SU-DHL-6 (cell line): ENCODE data around the gene ENO2.
A peak's percentile ranks its signal among the peaks of the same experiment; 100 is the strongest.

Experiments used
- H2AFZ ChIP-seq: fragments of 200-600 bp; sonication (generic); 2 replicates; pipeline ENCODE4 v1.6.1; 2014; ENCODE audit warnings: low read depth, mild to moderate bottlenecking, moderate library complexity, mixed read lengths, antibody characterized with exemption, low read length; ENCODE audit not compliant: severe bottlenecking
- H3F3A ChIP-seq: fragments of 200-600 bp; shearing (Covaris generic); 2 replicates; pipeline ENCODE4 v1.6.0; 2016; ENCODE audit warnings: antibody characterized with exemption, mild to moderate bottlenecking; ENCODE audit not compliant: insufficient read depth
- H3K27ac ChIP-seq: fragments of 200-600 bp; sonication (generic); 2 replicates; pipeline ENCODE4 v1.5.1; 2016; ENCODE audit warnings: low read depth, mild to moderate bottlenecking, low read length, moderate library complexity, mixed read lengths
- H3K27me3 ChIP-seq: fragments of 200-600 bp; sonication (generic), shearing (Covaris generic); 2 replicates; pipeline ENCODE4 v1.6.0; 2014; ENCODE audit warnings: mild to moderate bottlenecking, low read length
- H3K36me3 ChIP-seq: fragments of 200-600 bp; sonication (generic); 2 replicates; pipeline ENCODE4 v1.6.1; 2014; ENCODE audit warnings: mild to moderate bottlenecking, low read length, mixed read lengths
- H3K4me2 ChIP-seq: fragments of 300-600, 200-600 bp; shearing (Covaris generic), sonication (generic); 2 replicates; pipeline ENCODE4 v1.6.0; 2014; ENCODE audit warnings: low read length, low read depth, mild to moderate bottlenecking; ENCODE audit not compliant: poor library complexity, severe bottlenecking
- H3K4me3 ChIP-seq: fragments of 200-600 bp; sonication (generic); 2 replicates; pipeline ENCODE4 v1.5.1; 2014; ENCODE audit warnings: antibody characterized with exemption, low read length, mild to moderate bottlenecking, mixed read lengths; ENCODE audit not compliant: insufficient read depth, poor library complexity, severe bottlenecking
- H3K79me2 ChIP-seq: fragments of 200-600 bp; sonication (generic); 2 replicates; pipeline ENCODE4 v1.6.1; 2014; ENCODE audit warnings: mild to moderate bottlenecking, low read length, moderate library complexity; ENCODE audit not compliant: insufficient read depth
- H3K9ac ChIP-seq: fragments of 200-600 bp; sonication (generic); 2 replicates; pipeline ENCODE4 v1.7.0; 2014; ENCODE audit warnings: mild to moderate bottlenecking, low read length
- H3K9me2 ChIP-seq: fragments of 200-600 bp; sonication (generic); replicated peaks from 2 replicates; pipeline ENCODE4 v1.6.1; 2014; ENCODE audit warnings: low read length; ENCODE audit not compliant: insufficient read depth
- H3K9me3 ChIP-seq: fragments of 200-600 bp; sonication (generic); 2 replicates; pipeline ENCODE4 v1.6.1; 2014; ENCODE audit warnings: low read length, mixed read lengths; ENCODE audit not compliant: insufficient read depth
- H4K20me1 ChIP-seq: fragments of 200-600 bp; sonication (generic); 2 replicates; pipeline ENCODE4 v1.6.1; 2014; ENCODE audit warnings: low read depth, mild to moderate bottlenecking, antibody characterized with exemption, low read length, moderate library complexity, mixed read lengths
- EZH2phosphoT487 ChIP-seq: fragments of 200-600 bp; sonication (generic), shearing (Covaris generic); conservative IDR thresholded peaks from 2 replicates; pipeline ENCODE4 v1.6.1; 2018; ENCODE audit warnings: mild to moderate bottlenecking, antibody characterized with exemption, low read length, moderate library complexity, mixed read lengths
- TF ChIP-seq, protein P1 (sequence below): fragments of 200-600 bp; sonication (generic); IDR thresholded peaks from one replicate; pipeline ENCODE4 v1.5.1; 2017; ENCODE audit warnings: antibody characterized with exemption, mild to moderate bottlenecking, low read length, moderate library complexity; ENCODE audit not compliant: insufficient read depth, poor library complexity, severe bottlenecking

ENO2 gene

DNA sequence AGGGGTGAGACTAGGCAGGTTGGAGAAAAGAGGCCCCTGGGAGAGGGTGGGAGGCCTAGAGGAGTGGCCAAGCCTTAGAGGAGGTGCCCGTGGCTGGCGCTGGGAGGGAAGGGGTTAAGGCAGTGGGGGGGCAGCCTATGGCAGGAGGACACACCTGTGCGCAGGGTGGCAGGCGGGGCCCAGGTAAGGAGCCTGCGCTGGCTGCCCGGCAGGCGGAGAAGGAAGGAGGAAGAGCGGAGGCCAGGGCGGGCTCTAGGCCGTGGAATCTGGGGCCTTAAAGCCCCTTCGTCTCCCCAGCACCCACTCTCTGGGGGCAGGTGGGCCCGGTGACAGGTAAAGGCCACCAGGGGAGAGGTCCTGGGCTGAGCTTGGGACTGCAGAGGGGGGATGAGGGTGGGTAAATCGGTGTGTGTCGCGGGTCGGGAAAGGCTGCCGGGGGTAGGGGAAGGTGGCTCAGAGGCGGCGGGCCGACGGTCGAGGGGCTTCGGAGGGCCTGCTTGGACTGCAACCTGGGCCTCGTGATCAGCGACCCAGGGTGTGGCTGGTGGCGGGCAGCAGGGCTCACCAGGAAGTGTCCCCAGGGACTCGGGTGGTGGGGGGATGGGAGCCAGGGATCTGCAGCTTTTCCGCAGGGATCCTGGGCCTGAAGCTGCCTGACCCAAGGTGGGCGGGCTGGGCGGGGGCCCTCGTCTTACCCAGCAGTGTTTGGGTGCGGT, 48.8 kb downstream of the ENO2 start:
- Histone ChIP-seq H2AFZ (no peak overlapping the region), H3K79me2 (no peaks in the 10 kb centered on the region; the same call in 1 of the 2 replicates), H3K27me3 (no peaks in the 10 kb centered on the region), H3K9ac (no peak overlapping the region), H3F3A (peaks cover 22% of the 10 kb centered on the region), H3K4me3 (no peak overlapping the region), H3K36me3 (no peaks in the 10 kb centered on the region; the same call in 1 of the 2 replicates), H3K27ac (no peak overlapping the region), H3K9me3 (no peaks in the 10 kb centered on the region), H3K9me2 (no peaks in the 10 kb centered on the region), H4K20me1 (no peaks in the 10 kb centered on the region), H3K4me2 (no peak overlapping the region)
- no peak for TF ChIP-seq EZH2phosphoT487
- TF ChIP-seq, protein P1, sequence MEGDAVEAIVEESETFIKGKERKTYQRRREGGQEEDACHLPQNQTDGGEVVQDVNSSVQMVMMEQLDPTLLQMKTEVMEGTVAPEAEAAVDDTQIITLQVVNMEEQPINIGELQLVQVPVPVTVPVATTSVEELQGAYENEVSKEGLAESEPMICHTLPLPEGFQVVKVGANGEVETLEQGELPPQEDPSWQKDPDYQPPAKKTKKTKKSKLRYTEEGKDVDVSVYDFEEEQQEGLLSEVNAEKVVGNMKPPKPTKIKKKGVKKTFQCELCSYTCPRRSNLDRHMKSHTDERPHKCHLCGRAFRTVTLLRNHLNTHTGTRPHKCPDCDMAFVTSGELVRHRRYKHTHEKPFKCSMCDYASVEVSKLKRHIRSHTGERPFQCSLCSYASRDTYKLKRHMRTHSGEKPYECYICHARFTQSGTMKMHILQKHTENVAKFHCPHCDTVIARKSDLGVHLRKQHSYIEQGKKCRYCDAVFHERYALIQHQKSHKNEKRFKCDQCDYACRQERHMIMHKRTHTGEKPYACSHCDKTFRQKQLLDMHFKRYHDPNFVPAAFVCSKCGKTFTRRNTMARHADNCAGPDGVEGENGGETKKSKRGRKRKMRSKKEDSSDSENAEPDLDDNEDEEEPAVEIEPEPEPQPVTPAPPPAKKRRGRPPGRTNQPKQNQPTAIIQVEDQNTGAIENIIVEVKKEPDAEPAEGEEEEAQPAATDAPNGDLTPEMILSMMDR = no peak

DNA sequence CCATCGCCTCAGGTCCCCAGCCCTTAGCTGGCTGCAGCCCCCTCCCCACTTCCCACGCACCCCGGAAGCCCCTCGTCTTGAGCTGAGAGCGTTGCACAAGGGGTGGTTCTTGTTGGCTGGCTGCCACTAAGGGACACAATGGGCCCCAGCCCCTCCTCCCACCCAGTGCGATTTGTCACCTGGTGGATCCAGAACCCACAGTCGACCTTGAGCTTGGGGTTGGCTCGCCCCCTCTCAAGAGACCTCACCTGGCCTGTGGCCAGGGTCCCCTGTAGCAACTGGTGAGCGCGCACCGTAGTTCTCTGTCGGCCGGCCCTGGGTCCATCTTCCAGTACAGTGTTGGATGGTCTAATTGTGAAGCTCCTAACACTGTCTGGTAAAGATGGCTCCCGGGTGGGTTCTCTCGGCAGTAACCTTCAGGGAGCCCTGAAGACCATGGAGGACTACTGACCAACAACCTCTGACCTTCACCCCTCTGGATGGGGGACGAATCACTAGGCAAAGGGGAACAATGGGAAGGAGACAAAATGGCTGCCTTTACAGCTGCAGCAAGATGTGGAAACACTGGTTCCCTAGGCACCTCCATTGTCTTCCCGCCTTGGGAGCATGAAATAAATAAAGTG, 49.5 kb downstream of the ENO2 start:
- no peak overlapping the region for H3K9ac ChIP-seq
- H2AFZ ChIP-seq = no peak overlapping the region
- no peaks in the 10 kb centered on the region for H3K9me3 ChIP-seq
- H3K9me2 ChIP-seq = no peaks in the 10 kb centered on the region
- no peak overlapping the region for H3K27ac ChIP-seq
- TF ChIP-seq, protein P1 = no peak
- TF ChIP-seq EZH2phosphoT487 = no peak
- H4K20me1 ChIP-seq = peaks cover 3% of the 10 kb centered on the region; the same call in 1 of the 2 replicates
- H3K4me2 ChIP-seq = no peak overlapping the region
- H3K27me3 ChIP-seq = no peaks in the 10 kb centered on the region
- H3K79me2 ChIP-seq = peaks cover 6% of the 10 kb centered on the region
- H3K4me3 ChIP-seq = no peak overlapping the region
- peaks cover 6% of the 10 kb centered on the region; the same call in 1 of the 2 replicates for H3K36me3 ChIP-seq
- H3F3A ChIP-seq = peaks cover 27% of the 10 kb centered on the region

DNA sequence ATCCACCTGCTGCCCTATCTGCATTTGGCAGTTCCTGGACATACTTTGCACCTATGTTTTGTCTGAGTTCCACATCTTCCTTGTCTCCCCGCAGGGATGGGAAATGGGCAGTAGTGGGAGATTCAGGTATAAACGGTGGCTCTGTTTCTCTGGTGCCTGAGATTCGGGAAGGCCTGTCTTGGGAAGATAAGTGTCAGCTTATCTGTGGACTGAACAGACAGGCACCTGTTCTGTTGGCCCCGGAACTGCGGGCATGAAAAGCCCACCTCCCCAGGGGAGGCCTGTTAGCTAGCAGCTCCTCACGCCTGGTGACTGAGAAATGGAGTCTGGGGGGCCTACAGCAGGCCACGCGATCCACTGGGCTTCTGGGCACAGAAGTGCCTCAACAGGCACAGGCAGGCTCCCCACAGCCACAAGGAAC, 50.2 kb downstream of the ENO2 start:
- Histone ChIP-seq H2AFZ (no peak overlapping the region), H3K4me2 (no peak overlapping the region), H3K27ac (peak overlapping the region; percentile 25; the same call in 1 of the 2 replicates), H3K36me3 (peaks cover 8% of the 10 kb centered on the region; the same call in 1 of the 2 replicates), H3F3A (peaks cover 32% of the 10 kb centered on the region), H3K9ac (no peak overlapping the region), H3K27me3 (no peaks in the 10 kb centered on the region), H4K20me1 (peaks cover 3% of the 10 kb centered on the region; the same call in 1 of the 2 replicates), H3K9me2 (no peaks in the 10 kb centered on the region), H3K9me3 (no peaks in the 10 kb centered on the region), H3K4me3 (no peak overlapping the region), H3K79me2 (peaks cover 14% of the 10 kb centered on the region)
- TF ChIP-seq, protein P1 = no peak
- TF ChIP-seq EZH2phosphoT487 = no peak
